Cardiac fibroblast (primary cell): ENCODE data around the gene KRTAP4-1.
"Not testable (repeated sequence)": the region's sequence is repeated elsewhere in the genome, so short reads cannot be mapped to it uniquely, and the experiment has no call there.

Source experiments
- DNase-seq, 2 donors: peaks; one replicate each; pipeline versions ENCODE4 v3.0.0 to v3.0.0-alpha.2; 2010; ENCODE audit warnings: low read depth in 2 of 2
- H3K4me3 ChIP-seq, 2 donors: replicated peaks in 1 of 2; 1 replicate in 1 of 2; 2 replicates in 1 of 2; pipeline ENCODE4 v1.5.1; 2011; ENCODE audit warnings: low read depth in 2 of 2, low read length in 2 of 2, mild to moderate bottlenecking in 2 of 2, moderate library complexity in 1 of 2
- CTCF ChIP-seq: IDR thresholded peaks from one replicate; pipeline ENCODE4 v1.5.1; 2011; ENCODE audit warnings: low read depth, mild to moderate bottlenecking, low read length, inconsistent platforms

The KRTAP4-1 gene

GRCh38 chr17:41151525-41151924 lies 33.2 kb downstream of the KRTAP4-1 start:
- no peak overlapping the region for H3K4me3 ChIP-seq
- no peak for TF ChIP-seq CTCF
- DNase-seq: no peak

GRCh38 chr17:41150026-41150425 lies 34.7 kb downstream of the KRTAP4-1 start:
- H3K4me3 ChIP-seq: no peak overlapping the region

GRCh38 chr17:41149652-41149985 lies 35.1 kb downstream of the KRTAP4-1 start, which contains the start of gene KRTAP4-5:
Gene KRTAP4-5 (minus strand): TSS chr17:41149825. CDS start chr17:41149767, 58 bp downstream.
- DNase-seq: no peak
- no peak for TF ChIP-seq CTCF
- H3K4me3 ChIP-seq: no peak within 1 kb of the TSS

More at GRCh38 chr17:41150026-41150425, 34.7 kb downstream of the KRTAP4-1 start:
- no peak for TF ChIP-seq CTCF
- no peak for DNase-seq

GRCh38 chr17:41148971-41149651 lies 35.6 kb downstream of the KRTAP4-1 start:
- H3K4me3 ChIP-seq, DNase-seq: not testable (repeated sequence)

- DNase-seq: no peak
- no peak overlapping the region for H3K4me3 ChIP-seq
- TF ChIP-seq CTCF: no peak
Measured at GRCh38 chr17:41147531-41148204, 37.0 kb downstream of the KRTAP4-1 start.

GRCh38 chr17:41145261-41145660 lies 39.5 kb downstream of the KRTAP4-1 start:
- H3K4me3 ChIP-seq: no peak overlapping the region
- no peak for DNase-seq
- TF ChIP-seq CTCF: no peak

GRCh38 chr17:41144846-41145245 lies 39.9 kb downstream of the KRTAP4-1 start:
- no peak for DNase-seq
- TF ChIP-seq CTCF: no peak
- no peak overlapping the region for H3K4me3 ChIP-seq
